Measurements from ENCODE around the gene SLITRK3.

DNA sequence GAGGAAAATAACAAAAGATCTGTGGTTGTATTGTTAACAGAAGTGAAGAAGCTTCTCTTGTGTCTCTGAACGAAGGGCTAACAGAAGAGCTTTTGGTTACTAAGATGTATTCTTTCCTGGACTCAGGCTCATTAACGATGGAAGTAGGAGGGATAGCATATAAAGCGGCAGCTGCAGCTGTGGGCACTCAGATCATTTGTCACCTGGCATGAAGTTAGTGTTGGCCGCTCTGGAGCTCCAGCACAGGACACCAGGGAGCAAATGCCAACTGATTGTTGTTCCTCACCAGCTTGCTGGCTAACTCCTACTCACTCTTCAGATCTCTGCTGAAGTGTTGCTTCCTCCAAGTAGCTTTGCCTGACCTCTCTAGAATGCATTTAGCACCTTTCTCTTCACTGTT lies 15.5 kb upstream of the SLITRK3 start:
- TF ChIP-seq, protein P1, sequence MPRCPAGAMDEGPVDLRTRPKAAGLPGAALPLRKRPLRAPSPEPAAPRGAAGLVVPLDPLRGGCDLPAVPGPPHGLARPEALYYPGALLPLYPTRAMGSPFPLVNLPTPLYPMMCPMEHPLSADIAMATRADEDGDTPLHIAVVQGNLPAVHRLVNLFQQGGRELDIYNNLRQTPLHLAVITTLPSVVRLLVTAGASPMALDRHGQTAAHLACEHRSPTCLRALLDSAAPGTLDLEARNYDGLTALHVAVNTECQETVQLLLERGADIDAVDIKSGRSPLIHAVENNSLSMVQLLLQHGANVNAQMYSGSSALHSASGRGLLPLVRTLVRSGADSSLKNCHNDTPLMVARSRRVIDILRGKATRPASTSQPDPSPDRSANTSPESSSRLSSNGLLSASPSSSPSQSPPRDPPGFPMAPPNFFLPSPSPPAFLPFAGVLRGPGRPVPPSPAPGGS (CRISPR knock-in tag; IDR thresholded peaks at IDR 0.05), result no peak
- TF ChIP-seq ATF2 (CRISPR knock-in tag; IDR thresholded peaks at IDR 0.05) (no peak), HNF4A (CRISPR knock-in tag; IDR thresholded peaks at IDR 0.05) (no peak), RNF2 (conservative IDR thresholded peaks at IDR 0.05; ENCODE audit: low read depth) (no peak), POLR2AphosphoS5 (IDR thresholded peaks at IDR 0.05; ENCODE audit: low read depth, low read length) (no peak)
- TF ChIP-seq, protein P2, sequence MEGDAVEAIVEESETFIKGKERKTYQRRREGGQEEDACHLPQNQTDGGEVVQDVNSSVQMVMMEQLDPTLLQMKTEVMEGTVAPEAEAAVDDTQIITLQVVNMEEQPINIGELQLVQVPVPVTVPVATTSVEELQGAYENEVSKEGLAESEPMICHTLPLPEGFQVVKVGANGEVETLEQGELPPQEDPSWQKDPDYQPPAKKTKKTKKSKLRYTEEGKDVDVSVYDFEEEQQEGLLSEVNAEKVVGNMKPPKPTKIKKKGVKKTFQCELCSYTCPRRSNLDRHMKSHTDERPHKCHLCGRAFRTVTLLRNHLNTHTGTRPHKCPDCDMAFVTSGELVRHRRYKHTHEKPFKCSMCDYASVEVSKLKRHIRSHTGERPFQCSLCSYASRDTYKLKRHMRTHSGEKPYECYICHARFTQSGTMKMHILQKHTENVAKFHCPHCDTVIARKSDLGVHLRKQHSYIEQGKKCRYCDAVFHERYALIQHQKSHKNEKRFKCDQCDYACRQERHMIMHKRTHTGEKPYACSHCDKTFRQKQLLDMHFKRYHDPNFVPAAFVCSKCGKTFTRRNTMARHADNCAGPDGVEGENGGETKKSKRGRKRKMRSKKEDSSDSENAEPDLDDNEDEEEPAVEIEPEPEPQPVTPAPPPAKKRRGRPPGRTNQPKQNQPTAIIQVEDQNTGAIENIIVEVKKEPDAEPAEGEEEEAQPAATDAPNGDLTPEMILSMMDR (CRISPR knock-in tag; IDR thresholded peaks at IDR 0.05), result no peak

All from HepG2 (cell line).